ENCODE data around the gene RYR2. TPM values are rescaled to one million over a fixed set of nuclear protein-coding genes. Genes with fewer than 3 reads are reported as not detected.

RYR2 gene
- total and polyA plus RNA-seq, 7 experiments from 2014 or later, result 0.05 TPM; not detected in 6

- Mint-ChIP-seq H3K4me3 (no peak overlapping the region), H3K27ac (no peak overlapping the region), H3K36me3 (no peaks in the 10 kb centered on the region), H3K4me1 (no peaks in the 10 kb centered on the region), H3K9me3 (peaks cover 0 to 7% (median 0%) of the 10 kb centered on the region in 11 donors), H3K27me3 (no peaks in the 10 kb centered on the region)
- no peak overlapping the region for H3K27ac ChIP-seq (ENCODE audit: low read depth, low read length)
- no peak for ATAC-seq
- H3K36me3 ChIP-seq (ENCODE audit: control insufficient read depth in 2 of 3, insufficient read depth in 3 of 3, low read length in 3 of 3), result no peaks in the 10 kb centered on the region
- H3K4me3 ChIP-seq (ENCODE audit: low read length), result no peak overlapping the region
- ChIA-PET CTCF (no interaction called here), POLR2A (no interaction called here)
- H3K27me3 ChIP-seq (ENCODE audit: control insufficient read depth in 2 of 2, insufficient read depth in 2 of 2, low read length in 2 of 2), result no peaks in the 10 kb centered on the region
- intact Hi-C loops (cut with micrococcal nuclease), result no loop called here
- H3K9me3 ChIP-seq (ENCODE audit: control insufficient read depth in 2 of 3, low read length in 3 of 3), result no peaks in the 10 kb centered on the region
- no peaks in the 10 kb centered on the region for H3K4me1 ChIP-seq (ENCODE audit: control insufficient read depth in 2 of 2, insufficient read depth in 2 of 2, low read length in 2 of 2)
- DNase-seq, result no peak
These were observed 660.2 kb downstream of the RYR2 start for GRCh38 chr1:237702161-237702560.

- Mint-ChIP-seq H3K4me1 (no peaks in the 10 kb centered on the region), H3K4me3 (no peak overlapping the region), H3K27me3 (peaks cover 0 to 2% (median 0%) of the 10 kb centered on the region in 5 donors), H3K9me3 (peaks cover 0 to 7% (median 0%) of the 10 kb centered on the region in 11 donors), H3K27ac (no peak overlapping the region), H3K36me3 (no peaks in the 10 kb centered on the region)
- no peaks in the 10 kb centered on the region for H3K27me3 ChIP-seq (ENCODE audit: control insufficient read depth in 2 of 2, insufficient read depth in 2 of 2, low read length in 2 of 2)
- ATAC-seq (no peak), DNase-seq (no peak)
- no peak overlapping the region for H3K27ac ChIP-seq (ENCODE audit: low read depth, low read length)
- H3K4me3 ChIP-seq (ENCODE audit: low read length), result no peak overlapping the region
- ChIA-PET CTCF (no interaction called here), POLR2A (no interaction called here)
- no peaks in the 10 kb centered on the region for H3K9me3 ChIP-seq (ENCODE audit: control insufficient read depth in 2 of 3, low read length in 3 of 3)
- intact Hi-C loops (cut with micrococcal nuclease), result no loop called here
- no peaks in the 10 kb centered on the region for H3K4me1 ChIP-seq (ENCODE audit: control insufficient read depth in 2 of 2, insufficient read depth in 2 of 2, low read length in 2 of 2)
- no peaks in the 10 kb centered on the region for H3K36me3 ChIP-seq (ENCODE audit: control insufficient read depth in 2 of 3, insufficient read depth in 3 of 3, low read length in 3 of 3)
These were observed 663.5 kb downstream of the RYR2 start for GRCh38 chr1:237705462-237705861.

GRCh38 chr1:237709355-237709754 lies 667.4 kb downstream of the RYR2 start:
- Mint-ChIP-seq H3K27me3 (peaks cover 0 to 2% (median 0%) of the 10 kb centered on the region in 5 donors), H3K9me3 (peaks cover 0 to 7% (median under 1%) of the 10 kb centered on the region in 11 donors), H3K4me3 (no peak overlapping the region), H3K27ac (no peak overlapping the region), H3K36me3 (no peaks in the 10 kb centered on the region), H3K4me1 (peaks cover 0 to 2% (median 0%) of the 10 kb centered on the region in 7 donors)
- Histone ChIP-seq H3K27ac (ENCODE audit: low read depth, low read length) (no peak overlapping the region), H3K4me1 (ENCODE audit: control insufficient read depth in 2 of 2, insufficient read depth in 2 of 2, low read length in 2 of 2) (no peaks in the 10 kb centered on the region), H3K9me3 (ENCODE audit: control insufficient read depth in 2 of 3, low read length in 3 of 3) (no peaks in the 10 kb centered on the region), H3K4me3 (ENCODE audit: low read length) (no peak overlapping the region), H3K27me3 (ENCODE audit: control insufficient read depth in 2 of 2, insufficient read depth in 2 of 2, low read length in 2 of 2) (no peaks in the 10 kb centered on the region), H3K36me3 (ENCODE audit: control insufficient read depth in 2 of 3, insufficient read depth in 3 of 3, low read length in 3 of 3) (no peaks in the 10 kb centered on the region)
- ATAC-seq (no peak), DNase-seq (no peak)
- POLR2A ChIA-PET, result no interaction called here
- intact Hi-C loops (cut with micrococcal nuclease), result no loop called here
- CTCF ChIA-PET, result no interaction called here

GRCh38 chr1:237711281-237711680 lies 669.3 kb downstream of the RYR2 start:
- Mint-ChIP-seq H3K9me3 (peaks cover 0 to 6% (median 0%) of the 10 kb centered on the region in 11 donors), H3K27me3 (peaks cover 0 to 2% (median 0%) of the 10 kb centered on the region in 5 donors), H3K27ac (no peak overlapping the region), H3K4me1 (peaks cover 0 to 2% (median 0%) of the 10 kb centered on the region in 7 donors), H3K36me3 (no peaks in the 10 kb centered on the region), H3K4me3 (no peak overlapping the region)
- DNase-seq (no peak), ATAC-seq (no peak)
- Histone ChIP-seq H3K27me3 (ENCODE audit: control insufficient read depth in 2 of 2, insufficient read depth in 2 of 2, low read length in 2 of 2) (no peaks in the 10 kb centered on the region), H3K27ac (ENCODE audit: low read depth, low read length) (no peak overlapping the region), H3K4me3 (ENCODE audit: low read length) (no peak overlapping the region), H3K9me3 (ENCODE audit: control insufficient read depth in 2 of 3, low read length in 3 of 3) (no peaks in the 10 kb centered on the region), H3K4me1 (ENCODE audit: control insufficient read depth in 2 of 2, insufficient read depth in 2 of 2, low read length in 2 of 2) (no peaks in the 10 kb centered on the region), H3K36me3 (ENCODE audit: control insufficient read depth in 2 of 3, insufficient read depth in 3 of 3, low read length in 3 of 3) (no peaks in the 10 kb centered on the region)
- POLR2A ChIA-PET, result no interaction called here
- intact Hi-C loops (cut with micrococcal nuclease), result no loop called here
- CTCF ChIA-PET, result no interaction called here

- Histone ChIP-seq H3K9me3 (ENCODE audit: control insufficient read depth in 2 of 3, low read length in 3 of 3) (no peaks in the 10 kb centered on the region), H3K27me3 (ENCODE audit: control insufficient read depth in 2 of 2, insufficient read depth in 2 of 2, low read length in 2 of 2) (no peaks in the 10 kb centered on the region), H3K27ac (ENCODE audit: low read depth, low read length) (no peak overlapping the region), H3K4me1 (ENCODE audit: control insufficient read depth in 2 of 2, insufficient read depth in 2 of 2, low read length in 2 of 2) (no peaks in the 10 kb centered on the region), H3K36me3 (ENCODE audit: control insufficient read depth in 2 of 3, insufficient read depth in 3 of 3, low read length in 3 of 3) (no peaks in the 10 kb centered on the region), H3K4me3 (ENCODE audit: low read length) (no peak overlapping the region)
- H3K4me1 Mint-ChIP-seq, result peaks cover 0 to 2% (median 0%) of the 10 kb centered on the region in 7 donors
- no peak overlapping the region for H3K27ac Mint-ChIP-seq
- H3K36me3 Mint-ChIP-seq, result no peaks in the 10 kb centered on the region
- no peak for DNase-seq
- intact Hi-C loops (cut with micrococcal nuclease), result no loop called here
- peaks cover 0 to 6% (median 0%) of the 10 kb centered on the region in 11 donors for H3K9me3 Mint-ChIP-seq
- H3K4me3 Mint-ChIP-seq, result no peak overlapping the region
- ChIA-PET CTCF (no interaction called here), POLR2A (no interaction called here)
- peaks cover 0 to 2% (median 0%) of the 10 kb centered on the region in 5 donors for H3K27me3 Mint-ChIP-seq
- ATAC-seq, result no peak
These were observed 670.1 kb downstream of the RYR2 start for GRCh38 chr1:237712082-237712481.

- ChIA-PET CTCF (no interaction called here), POLR2A (no interaction called here)
- DNase-seq (no peak), ATAC-seq (no peak)
- Mint-ChIP-seq H3K9me3 (peaks cover 0 to 6% (median 0%) of the 10 kb centered on the region in 11 donors), H3K27me3 (peaks cover 0 to 2% (median 0%) of the 10 kb centered on the region in 5 donors), H3K27ac (no peak overlapping the region), H3K4me1 (peaks cover 0 to 2% (median 0%) of the 10 kb centered on the region in 7 donors), H3K4me3 (no peak overlapping the region), H3K36me3 (no peaks in the 10 kb centered on the region)
- H3K4me3 ChIP-seq (ENCODE audit: low read length), result no peak overlapping the region
- H3K4me1 ChIP-seq (ENCODE audit: control insufficient read depth in 2 of 2, insufficient read depth in 2 of 2, low read length in 2 of 2), result no peaks in the 10 kb centered on the region
- H3K27me3 ChIP-seq (ENCODE audit: control insufficient read depth in 2 of 2, insufficient read depth in 2 of 2, low read length in 2 of 2), result no peaks in the 10 kb centered on the region
- H3K27ac ChIP-seq (ENCODE audit: low read depth, low read length), result no peak overlapping the region
- H3K36me3 ChIP-seq (ENCODE audit: control insufficient read depth in 2 of 3, insufficient read depth in 3 of 3, low read length in 3 of 3), result no peaks in the 10 kb centered on the region
- H3K9me3 ChIP-seq (ENCODE audit: control insufficient read depth in 2 of 3, low read length in 3 of 3), result no peaks in the 10 kb centered on the region
- intact Hi-C loops (cut with micrococcal nuclease), result no loop called here
These were observed 670.7 kb downstream of the RYR2 start for GRCh38 chr1:237712586-237713157.

- Mint-ChIP-seq H3K36me3 (no peaks in the 10 kb centered on the region), H3K27me3 (peaks cover 0 to 2% (median 0%) of the 10 kb centered on the region in 5 donors), H3K9me3 (peaks cover 0 to 6% (median 0%) of the 10 kb centered on the region in 11 donors), H3K27ac (no peak overlapping the region), H3K4me3 (no peak overlapping the region), H3K4me1 (peaks cover 0 to 2% (median 0%) of the 10 kb centered on the region in 7 donors)
- Histone ChIP-seq H3K27ac (ENCODE audit: low read depth, low read length) (no peak overlapping the region), H3K27me3 (ENCODE audit: control insufficient read depth in 2 of 2, insufficient read depth in 2 of 2, low read length in 2 of 2) (no peaks in the 10 kb centered on the region), H3K4me1 (ENCODE audit: control insufficient read depth in 2 of 2, insufficient read depth in 2 of 2, low read length in 2 of 2) (no peaks in the 10 kb centered on the region), H3K36me3 (ENCODE audit: control insufficient read depth in 2 of 3, insufficient read depth in 3 of 3, low read length in 3 of 3) (no peaks in the 10 kb centered on the region), H3K4me3 (ENCODE audit: low read length) (no peak overlapping the region), H3K9me3 (ENCODE audit: control insufficient read depth in 2 of 3, low read length in 3 of 3) (no peaks in the 10 kb centered on the region)
- intact Hi-C loops (cut with micrococcal nuclease), result no loop called here
- POLR2A ChIA-PET, result no interaction called here
- no peak for ATAC-seq
- DNase-seq, result no peak
- CTCF ChIA-PET, result no interaction called here
These were observed 671.9 kb downstream of the RYR2 start for GRCh38 chr1:237713916-237714315.
